ENCODE data around the gene ROCK2.

DNA sequence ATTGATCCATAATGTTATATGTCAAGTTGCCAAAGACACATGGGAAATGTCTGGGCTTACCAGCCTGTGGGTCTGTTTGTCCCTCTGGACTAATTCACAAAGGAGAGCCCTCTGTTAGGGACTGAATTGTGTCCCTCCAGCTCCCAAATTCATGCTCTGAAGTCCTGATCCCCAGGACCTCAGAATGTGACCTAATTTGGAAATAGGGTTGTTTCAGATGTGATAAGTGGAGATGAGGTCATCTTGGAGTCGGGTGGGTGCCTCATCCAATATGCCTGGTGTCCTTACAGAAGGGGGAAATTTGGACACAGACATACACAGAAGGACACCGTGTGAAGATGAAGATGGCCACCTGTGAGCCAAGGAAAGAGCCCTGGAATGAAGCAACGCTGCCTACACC lies 41.4 kb upstream of the ROCK2 start:
- TF ChIP-seq, protein P1, sequence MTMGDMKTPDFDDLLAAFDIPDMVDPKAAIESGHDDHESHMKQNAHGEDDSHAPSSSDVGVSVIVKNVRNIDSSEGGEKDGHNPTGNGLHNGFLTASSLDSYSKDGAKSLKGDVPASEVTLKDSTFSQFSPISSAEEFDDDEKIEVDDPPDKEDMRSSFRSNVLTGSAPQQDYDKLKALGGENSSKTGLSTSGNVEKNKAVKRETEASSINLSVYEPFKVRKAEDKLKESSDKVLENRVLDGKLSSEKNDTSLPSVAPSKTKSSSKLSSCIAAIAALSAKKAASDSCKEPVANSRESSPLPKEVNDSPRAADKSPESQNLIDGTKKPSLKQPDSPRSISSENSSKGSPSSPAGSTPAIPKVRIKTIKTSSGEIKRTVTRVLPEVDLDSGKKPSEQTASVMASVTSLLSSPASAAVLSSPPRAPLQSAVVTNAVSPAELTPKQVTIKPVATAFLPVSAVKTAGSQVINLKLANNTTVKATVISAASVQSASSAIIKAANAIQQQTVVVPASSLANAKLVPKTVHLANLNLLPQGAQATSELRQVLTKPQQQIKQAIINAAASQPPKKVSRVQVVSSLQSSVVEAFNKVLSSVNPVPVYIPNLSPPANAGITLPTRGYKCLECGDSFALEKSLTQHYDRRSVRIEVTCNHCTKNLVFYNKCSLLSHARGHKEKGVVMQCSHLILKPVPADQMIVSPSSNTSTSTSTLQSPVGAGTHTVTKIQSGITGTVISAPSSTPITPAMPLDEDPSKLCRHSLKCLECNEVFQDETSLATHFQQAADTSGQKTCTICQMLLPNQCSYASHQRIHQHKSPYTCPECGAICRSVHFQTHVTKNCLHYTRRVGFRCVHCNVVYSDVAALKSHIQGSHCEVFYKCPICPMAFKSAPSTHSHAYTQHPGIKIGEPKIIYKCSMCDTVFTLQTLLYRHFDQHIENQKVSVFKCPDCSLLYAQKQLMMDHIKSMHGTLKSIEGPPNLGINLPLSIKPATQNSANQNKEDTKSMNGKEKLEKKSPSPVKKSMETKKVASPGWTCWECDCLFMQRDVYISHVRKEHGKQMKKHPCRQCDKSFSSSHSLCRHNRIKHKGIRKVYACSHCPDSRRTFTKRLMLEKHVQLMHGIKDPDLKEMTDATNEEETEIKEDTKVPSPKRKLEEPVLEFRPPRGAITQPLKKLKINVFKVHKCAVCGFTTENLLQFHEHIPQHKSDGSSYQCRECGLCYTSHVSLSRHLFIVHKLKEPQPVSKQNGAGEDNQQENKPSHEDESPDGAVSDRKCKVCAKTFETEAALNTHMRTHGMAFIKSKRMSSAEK (CRISPR knock-in tag; IDR thresholded peaks at IDR 0.05; ENCODE audit: borderline replicate concordance), result no peak
- TF ChIP-seq, protein P2, sequence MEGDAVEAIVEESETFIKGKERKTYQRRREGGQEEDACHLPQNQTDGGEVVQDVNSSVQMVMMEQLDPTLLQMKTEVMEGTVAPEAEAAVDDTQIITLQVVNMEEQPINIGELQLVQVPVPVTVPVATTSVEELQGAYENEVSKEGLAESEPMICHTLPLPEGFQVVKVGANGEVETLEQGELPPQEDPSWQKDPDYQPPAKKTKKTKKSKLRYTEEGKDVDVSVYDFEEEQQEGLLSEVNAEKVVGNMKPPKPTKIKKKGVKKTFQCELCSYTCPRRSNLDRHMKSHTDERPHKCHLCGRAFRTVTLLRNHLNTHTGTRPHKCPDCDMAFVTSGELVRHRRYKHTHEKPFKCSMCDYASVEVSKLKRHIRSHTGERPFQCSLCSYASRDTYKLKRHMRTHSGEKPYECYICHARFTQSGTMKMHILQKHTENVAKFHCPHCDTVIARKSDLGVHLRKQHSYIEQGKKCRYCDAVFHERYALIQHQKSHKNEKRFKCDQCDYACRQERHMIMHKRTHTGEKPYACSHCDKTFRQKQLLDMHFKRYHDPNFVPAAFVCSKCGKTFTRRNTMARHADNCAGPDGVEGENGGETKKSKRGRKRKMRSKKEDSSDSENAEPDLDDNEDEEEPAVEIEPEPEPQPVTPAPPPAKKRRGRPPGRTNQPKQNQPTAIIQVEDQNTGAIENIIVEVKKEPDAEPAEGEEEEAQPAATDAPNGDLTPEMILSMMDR (IDR thresholded peaks at IDR 0.05), result no peak
- TF ChIP-seq, protein P3, sequence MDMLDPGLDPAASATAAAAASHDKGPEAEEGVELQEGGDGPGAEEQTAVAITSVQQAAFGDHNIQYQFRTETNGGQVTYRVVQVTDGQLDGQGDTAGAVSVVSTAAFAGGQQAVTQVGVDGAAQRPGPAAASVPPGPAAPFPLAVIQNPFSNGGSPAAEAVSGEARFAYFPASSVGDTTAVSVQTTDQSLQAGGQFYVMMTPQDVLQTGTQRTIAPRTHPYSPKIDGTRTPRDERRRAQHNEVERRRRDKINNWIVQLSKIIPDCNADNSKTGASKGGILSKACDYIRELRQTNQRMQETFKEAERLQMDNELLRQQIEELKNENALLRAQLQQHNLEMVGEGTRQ (CRISPR knock-in tag; IDR thresholded peaks at IDR 0.05), result no peak
- TF ChIP-seq, protein P4, sequence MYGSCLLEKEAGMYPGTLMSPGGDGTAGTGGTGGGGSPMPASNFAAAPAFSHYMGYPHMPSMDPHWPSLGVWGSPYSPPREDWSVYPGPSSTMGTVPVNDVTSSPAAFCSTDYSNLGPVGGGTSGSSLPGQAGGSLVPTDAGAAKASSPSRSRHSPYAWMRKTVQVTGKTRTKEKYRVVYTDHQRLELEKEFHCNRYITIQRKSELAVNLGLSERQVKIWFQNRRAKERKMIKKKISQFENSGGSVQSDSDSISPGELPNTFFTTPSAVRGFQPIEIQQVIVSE (CRISPR knock-in tag; IDR thresholded peaks at IDR 0.05; ENCODE audit: borderline replicate concordance), result no peak
- TF ChIP-seq TP53 (CRISPR knock-in tag; IDR thresholded peaks at IDR 0.05), result no peak
- no peak for TF ChIP-seq ATF2 (CRISPR knock-in tag; IDR thresholded peaks at IDR 0.05; ENCODE audit: borderline replicate concordance, low read depth)
- no peak for TF ChIP-seq NFYB (CRISPR knock-in tag; conservative IDR thresholded peaks at IDR 0.05; ENCODE audit: low read depth)

Measured in WTC11 (cell line).